AG10803 (cell line): ENCODE data around the gene TAL1.
"Not testable (repeated sequence)": the region's sequence is repeated elsewhere in the genome, so short reads cannot be mapped to it uniquely, and the experiment has no call there.

Source experiments
- DNase-seq: peaks from one replicate; pipeline ENCODE4 v3.0.0; 2010; ENCODE audit warnings: low read depth
- H3K4me3 ChIP-seq: 2 replicates; pipeline ENCODE4 v1.5.1; 2011; ENCODE audit warnings: mild to moderate bottlenecking, low read length, control low read depth
- CTCF ChIP-seq: conservative IDR thresholded peaks from 2 replicates; pipeline ENCODE4 v1.5.1; 2011; ENCODE audit warnings: mild to moderate bottlenecking, low read length, control low read depth, inconsistent platforms

Gene TAL1

GRCh38 chr1:47209725-47210325, 22.2 kb downstream of the TAL1 start:
- no peak for DNase-seq
- H3K4me3 ChIP-seq, result no peak overlapping the region
- no peak for TF ChIP-seq CTCF

GRCh38 chr1:47209091-47209490, 22.9 kb downstream of the TAL1 start:
- no peak for TF ChIP-seq CTCF
- no peak for DNase-seq
- H3K4me3 ChIP-seq, result no peak overlapping the region

GRCh38 chr1:47208374-47208850, 23.6 kb downstream of the TAL1 start:
- no peak for TF ChIP-seq CTCF
- no peak for DNase-seq
- no peak overlapping the region for H3K4me3 ChIP-seq

- TF ChIP-seq CTCF, result no peak
- no peak overlapping the region for H3K4me3 ChIP-seq
- DNase-seq, result no peak
Observed at GRCh38 chr1:47207803-47208373, 24.1 kb downstream of the TAL1 start.

- DNase-seq, result no peak
- no peak overlapping the region for H3K4me3 ChIP-seq
- TF ChIP-seq CTCF, result no peak
Observed at GRCh38 chr1:47205918-47206317, 26.1 kb downstream of the TAL1 start.

GRCh38 chr1:47203504-47203903, 28.5 kb downstream of the TAL1 start:
- H3K4me3 ChIP-seq, DNase-seq: not testable (repeated sequence)

- H3K4me3 ChIP-seq, result no peak overlapping the region
- no peak for TF ChIP-seq CTCF
- peak; percentile 58 for DNase-seq
Observed at GRCh38 chr1:47201179-47201578, 30.8 kb downstream of the TAL1 start.

- no peak overlapping the region for H3K4me3 ChIP-seq
- no peak for TF ChIP-seq CTCF
- DNase-seq, result no peak
Observed at GRCh38 chr1:47198214-47198613, 33.8 kb downstream of the TAL1 start.
